HFFc6 (cell line): Measurements from ENCODE around the gene FRMD7. TPM values are rescaled to one million over a fixed set of nuclear protein-coding genes. Genes with fewer than 3 reads are reported as not detected.
"Not testable (repeated sequence)": the region's sequence is repeated elsewhere in the genome, so short reads cannot be mapped to it uniquely, and the experiment has no call there.

ENCODE experiments used
- DNase-seq: peaks from one replicate; pipeline ENCODE4 v3.0.0-alpha.2; 2018
- H3K27ac Mint-ChIP-seq: 2 replicates; pipeline ENCODE4 v1.8.0; 2020; ENCODE audit warnings: mild to moderate bottlenecking, mixed read lengths
- H3K27me3 Mint-ChIP-seq: 2 replicates; pipeline ENCODE4 v1.8.0; 2021; ENCODE audit warnings: mild to moderate bottlenecking, moderate library complexity, mixed read lengths; ENCODE audit not compliant: insufficient read depth
- H3K36me3 Mint-ChIP-seq: 2 replicates; pipeline ENCODE4 v1.8.0; 2021; ENCODE audit warnings: low read depth, mixed read lengths
- H3K4me1 Mint-ChIP-seq: 2 replicates; pipeline ENCODE4 v1.8.0; 2020; ENCODE audit warnings: low read depth, mixed read lengths
- H3K4me3 Mint-ChIP-seq: 2 replicates; pipeline ENCODE4 v1.8.0; 2020; ENCODE audit warnings: mild to moderate bottlenecking, moderate library complexity, mixed read lengths
- H3K9me3 Mint-ChIP-seq: 2 replicates; pipeline ENCODE4 v1.8.0; 2020; ENCODE audit warnings: mild to moderate bottlenecking, mixed read lengths
- CTCF ChIP-seq: fragments of 200-600 bp; sonication (generic); IDR thresholded peaks from 2 replicates; pipeline ENCODE4 v1.5.0; 2021; ENCODE audit warnings: antibody characterized with exemption, mild to moderate bottlenecking
- total RNA-seq, 6 experiments: library from RNA; stranded (reverse); fragmentation: NEBNext Ultra II Directional; extraction: Animal tissue kit (Norgen Biotek cat#: 25700); gene quantifications; 2 replicates in 1 of 6; 3 replicates in 5 of 6; pipeline ENCODE4 v1.2.3, GENCODE V29; 2021

FRMD7 gene
- total RNA-seq, 6 experiments from 2014 or later, result not detected

GRCh38 chrX:132114607-132115006 is 13.2 kb downstream of the FRMD7 start:
- H3K27ac Mint-ChIP-seq, result no peak overlapping the region
- peaks cover 3% of the 10 kb centered on the region for H3K27me3 Mint-ChIP-seq
- no peaks in the 10 kb centered on the region for H3K9me3 Mint-ChIP-seq
- no peak for DNase-seq
- no peaks in the 10 kb centered on the region for H3K36me3 Mint-ChIP-seq
- no peak for TF ChIP-seq CTCF
- H3K4me1 Mint-ChIP-seq, result no peaks in the 10 kb centered on the region
- no peak overlapping the region for H3K4me3 Mint-ChIP-seq

GRCh38 chrX:132107291-132107690 is 20.5 kb downstream of the FRMD7 start:
- Mint-ChIP-seq H3K4me1 (no peaks in the 10 kb centered on the region), H3K36me3 (no peaks in the 10 kb centered on the region), H3K27ac (no peak overlapping the region), H3K9me3 (no peaks in the 10 kb centered on the region), H3K27me3 (peaks cover 2% of the 10 kb centered on the region), H3K4me3 (no peak overlapping the region)
- TF ChIP-seq CTCF, result no peak
- no peak for DNase-seq

GRCh38 chrX:132101799-132102198 is 26.0 kb downstream of the FRMD7 start:
- Mint-ChIP-seq H3K4me1 (no peaks in the 10 kb centered on the region), H3K27ac (no peak overlapping the region), H3K27me3 (no peaks in the 10 kb centered on the region; the same call in 1 of the 2 replicates), H3K9me3 (no peaks in the 10 kb centered on the region), H3K4me3 (no peak overlapping the region), H3K36me3 (no peaks in the 10 kb centered on the region)
- no peak for TF ChIP-seq CTCF
- no peak for DNase-seq

- Mint-ChIP-seq H3K9me3 (no peaks in the 10 kb centered on the region), H3K36me3 (no peaks in the 10 kb centered on the region), H3K4me3 (no peak overlapping the region), H3K27me3 (no peaks in the 10 kb centered on the region; the same call in 1 of the 2 replicates), H3K27ac (no peak overlapping the region), H3K4me1 (no peaks in the 10 kb centered on the region)
- TF ChIP-seq CTCF, result no peak
- no peak for DNase-seq
Measured at GRCh38 chrX:132101206-132101605, 26.6 kb downstream of the FRMD7 start.

GRCh38 chrX:132098704-132099103 is 29.1 kb downstream of the FRMD7 start:
- H3K4me3 Mint-ChIP-seq, H3K36me3 Mint-ChIP-seq, H3K4me1 Mint-ChIP-seq, H3K9me3 Mint-ChIP-seq, DNase-seq, H3K27me3 Mint-ChIP-seq, H3K27ac Mint-ChIP-seq: not testable (repeated sequence)

GRCh38 chrX:132094164-132094563 is 33.7 kb downstream of the FRMD7 start:
- Mint-ChIP-seq H3K9me3 (no peaks in the 10 kb centered on the region), H3K4me3 (no peak overlapping the region), H3K36me3 (no peaks in the 10 kb centered on the region), H3K27me3 (peaks cover 3% of the 10 kb centered on the region), H3K4me1 (no peaks in the 10 kb centered on the region), H3K27ac (no peak overlapping the region)
- no peak for TF ChIP-seq CTCF
- DNase-seq, result no peak
